SK-N-SH (cell line): Measurements from ENCODE around the gene RERGL.

Experiments
- CTCF ChIP-seq: fragments of 200-600 bp; sonication (generic); IDR thresholded peaks from 2 replicates; pipeline ENCODE4 v1.6.1; 2017; ENCODE audit warnings: antibody characterized with exemption, mild to moderate bottlenecking, moderate library complexity
- EZH2phosphoT487 ChIP-seq: fragments of 200-600 bp; sonication (generic); IDR thresholded peaks from 2 replicates; pipeline ENCODE4 v1.6.1; 2017; ENCODE audit warnings: low read depth, mixed run types, mild to moderate bottlenecking, antibody characterized with exemption, moderate library complexity, borderline replicate concordance
- FOXM1 ChIP-seq: IDR thresholded peaks from 2 replicates; pipeline ENCODE4 v1.4.0; 2012; ENCODE audit warnings: low read depth, mild to moderate bottlenecking
- REST ChIP-seq: IDR thresholded peaks from 2 replicates; pipeline ENCODE4 v1.6.1; 2012; ENCODE audit warnings: mild to moderate bottlenecking, low read depth, low read length, moderate library complexity
- RFX5 ChIP-seq: IDR thresholded peaks from 2 replicates; pipeline ENCODE4 v1.6.1; 2012; ENCODE audit warnings: mild to moderate bottlenecking, improper control_type of control experiment, low read length
- TAF1 ChIP-seq: IDR thresholded peaks from 2 replicates; pipeline ENCODE4 v1.6.1; 2012; ENCODE audit warnings: low read depth, mild to moderate bottlenecking, low read length, moderate library complexity, borderline replicate concordance
- ZBTB33 ChIP-seq: IDR thresholded peaks from 2 replicates; pipeline ENCODE4 v1.4.0; 2012; ENCODE audit warnings: low read depth, borderline replicate concordance

- TF ChIP-seq CTCF (no peak), EZH2phosphoT487 (no peak), RFX5 (no peak), ZBTB33 (no peak), FOXM1 (no peak), REST (no peak), TAF1 (no peak)
Observed at GRCh38 chr12:18108611-18109010, 18.6 kb upstream of the RERGL start.
